Inflammatory macrophage treated with lipopolysaccharide for 1 hour (primary cell): ENCODE results near the gene NT5M.

Experiments used
- DNase-seq, 2 donors: peaks; one replicate each; pipeline ENCODE4 v3.0.0-alpha.2; 2020 to 2022

Gene NT5M

DNA sequence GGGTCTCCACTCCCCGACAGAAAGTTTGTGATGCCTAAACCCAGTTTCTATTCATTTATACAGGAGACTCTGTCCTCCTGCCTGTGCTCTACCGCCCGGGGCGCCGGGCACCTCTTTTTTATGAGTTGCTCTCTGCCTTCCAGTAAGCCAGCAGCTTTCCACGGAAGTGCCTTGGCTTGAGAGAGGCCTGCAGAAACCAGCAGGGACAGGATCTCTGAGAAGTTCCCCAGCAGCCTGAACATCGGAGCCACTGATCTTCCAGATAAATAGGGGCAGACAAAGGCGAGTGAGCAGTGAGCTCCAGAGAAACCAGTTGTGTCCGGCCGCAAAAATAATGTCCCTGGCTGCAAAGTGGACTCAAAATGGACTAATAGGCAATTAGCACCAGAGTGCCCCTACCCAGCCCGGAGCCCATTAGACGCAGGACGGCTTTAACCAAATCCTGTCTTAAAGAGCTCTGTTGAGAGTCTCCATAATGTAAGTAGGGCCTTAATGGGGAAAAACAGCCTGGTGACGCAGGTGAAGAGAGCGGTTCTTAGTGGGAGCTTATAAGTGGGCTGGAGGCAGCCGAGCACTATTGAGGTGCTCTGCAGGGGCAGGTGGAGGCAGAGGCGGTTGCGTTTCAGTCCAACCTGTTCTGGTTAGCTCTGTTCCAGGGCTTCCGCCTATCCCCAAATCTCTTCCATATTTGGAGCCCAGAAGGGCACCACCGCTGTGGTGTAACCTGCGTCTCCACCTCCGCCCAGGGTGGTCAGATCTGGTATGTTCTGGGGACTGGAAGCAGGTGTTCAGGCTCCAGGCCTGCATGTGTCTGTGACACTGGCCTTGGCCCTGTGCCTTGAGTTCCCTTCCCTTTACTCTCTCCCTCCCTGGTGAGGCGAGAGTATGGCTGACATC lies 74.1 kb downstream of the NT5M start:
- no peak for DNase-seq

DNA sequence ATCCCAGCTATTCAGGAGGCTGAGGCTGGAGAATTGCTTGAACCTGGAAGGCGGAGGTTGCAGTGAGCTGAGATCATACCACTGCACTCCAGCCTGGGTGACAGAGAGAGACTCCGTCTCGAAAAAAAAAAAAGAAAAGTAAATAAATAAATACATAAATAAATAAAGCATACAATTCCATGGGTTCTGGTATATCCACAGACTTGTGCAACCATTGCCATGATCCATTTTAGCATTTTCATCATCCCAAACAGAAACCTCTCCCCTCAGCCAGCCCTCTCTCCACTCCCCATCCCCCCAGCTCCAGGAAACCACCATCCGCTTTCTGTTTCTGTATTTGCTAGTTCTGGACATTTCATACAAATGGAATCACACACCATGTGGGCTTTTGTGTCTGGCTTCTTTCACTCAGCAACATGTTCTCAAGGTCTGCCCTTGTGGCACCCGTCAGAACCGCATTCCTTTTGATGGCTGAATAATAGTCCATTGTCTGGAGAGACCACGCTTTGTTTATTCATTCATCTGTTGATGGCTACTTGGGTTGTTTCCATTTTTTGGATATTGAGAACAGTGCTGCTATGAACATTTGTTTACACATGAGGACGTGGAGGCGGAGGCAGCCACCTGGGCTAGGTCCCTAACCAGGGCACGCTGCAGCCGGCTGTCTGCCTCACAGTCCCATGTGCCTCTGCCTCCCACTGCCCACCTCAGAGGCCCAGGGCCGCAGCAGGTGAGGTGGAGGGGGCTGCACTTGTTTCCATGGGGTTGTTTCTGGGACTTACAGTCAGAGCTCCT lies 76.2 kb downstream of the NT5M start:
- DNase-seq, result peak; percentile 18 to 50

DNA sequence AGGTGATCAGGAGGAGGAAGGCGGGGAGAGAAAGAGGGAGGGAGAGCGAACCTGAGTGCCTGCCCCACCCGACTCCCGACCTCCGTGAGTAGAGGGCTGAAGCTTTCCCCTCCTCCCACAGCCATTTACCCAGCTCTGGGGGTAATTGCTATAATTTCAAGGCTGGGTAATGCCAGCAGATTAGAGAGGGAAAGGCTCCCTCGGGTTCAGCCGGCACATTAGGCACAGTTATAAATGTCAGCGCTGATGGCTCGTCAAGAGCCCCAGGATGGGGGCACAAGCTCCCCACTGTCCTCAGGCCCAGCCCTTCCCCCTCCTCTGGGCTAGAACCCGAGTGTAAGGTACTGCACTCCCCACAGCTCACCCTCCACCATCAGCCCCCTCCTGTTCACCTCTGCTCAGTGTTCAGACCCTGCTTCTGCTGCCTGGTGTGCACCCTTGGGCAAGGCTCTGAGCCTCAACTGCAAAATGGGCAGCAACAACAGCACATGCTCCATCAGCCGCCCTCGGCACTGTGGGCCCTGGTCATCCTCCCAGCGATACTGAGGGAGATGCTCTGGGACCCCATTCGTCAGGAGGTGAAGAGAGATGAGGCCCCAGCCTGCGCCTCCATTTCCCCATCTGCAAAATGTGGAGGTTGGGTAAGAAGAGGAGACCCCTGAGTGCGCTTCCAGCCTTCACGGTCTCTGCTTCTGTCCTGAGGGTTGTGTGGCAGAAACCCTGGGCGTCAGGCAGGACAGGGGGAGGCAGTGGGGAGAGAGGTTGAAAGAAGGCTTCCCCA lies 77.2 kb downstream of the NT5M start:
- DNase-seq, result no peak

DNA sequence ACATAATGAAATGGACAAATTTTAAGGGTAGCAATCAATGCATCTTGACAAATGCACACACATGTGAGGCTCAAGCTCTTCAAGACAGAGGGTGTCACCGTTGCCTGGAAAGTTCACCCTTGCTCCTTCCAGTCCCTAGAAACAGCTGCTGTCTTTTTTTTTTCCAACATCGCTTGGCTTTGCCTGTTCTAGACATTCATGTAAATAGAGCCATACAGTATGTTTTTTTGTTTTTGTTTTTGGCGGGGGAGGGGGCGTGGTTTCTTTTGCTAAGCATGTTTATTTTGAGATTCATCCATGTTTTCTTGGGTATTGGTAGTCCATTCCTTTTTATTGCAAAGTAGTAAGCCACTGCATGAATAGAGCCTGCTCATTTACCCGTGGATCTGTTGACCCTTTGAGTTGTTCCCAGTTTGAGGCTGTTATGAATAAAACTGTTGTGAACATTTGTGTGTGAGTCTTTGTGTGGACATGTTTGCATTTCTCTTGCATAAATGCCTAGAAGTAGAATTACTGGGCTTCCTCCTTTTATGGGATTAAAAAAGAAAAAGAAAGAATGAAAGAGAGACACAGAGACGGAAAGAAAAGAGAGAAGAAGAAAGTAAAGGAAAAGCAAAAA lies 78.4 kb downstream of the NT5M start:
- no peak for DNase-seq

DNA sequence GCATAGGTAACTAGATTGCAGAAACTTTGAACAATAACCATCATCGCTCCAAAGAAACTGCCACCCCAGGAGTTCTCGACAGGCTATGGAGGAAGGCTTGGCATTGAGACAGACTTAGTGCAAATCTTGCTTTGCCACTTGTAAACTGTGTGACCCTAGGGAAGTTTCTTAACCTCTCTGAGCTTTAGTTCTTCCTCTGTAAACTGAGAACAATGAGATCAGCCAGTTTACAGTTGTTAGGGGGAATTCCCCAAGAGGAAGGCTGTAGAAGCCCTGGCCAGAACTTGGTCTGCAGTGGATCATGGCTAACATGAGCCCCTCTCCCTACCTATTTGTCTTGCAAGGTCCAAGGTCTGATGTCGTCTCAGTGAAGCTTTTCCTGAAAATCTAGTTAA lies 78.9 kb downstream of the NT5M start:
- DNase-seq, result peak; percentile 45 to 51

DNA sequence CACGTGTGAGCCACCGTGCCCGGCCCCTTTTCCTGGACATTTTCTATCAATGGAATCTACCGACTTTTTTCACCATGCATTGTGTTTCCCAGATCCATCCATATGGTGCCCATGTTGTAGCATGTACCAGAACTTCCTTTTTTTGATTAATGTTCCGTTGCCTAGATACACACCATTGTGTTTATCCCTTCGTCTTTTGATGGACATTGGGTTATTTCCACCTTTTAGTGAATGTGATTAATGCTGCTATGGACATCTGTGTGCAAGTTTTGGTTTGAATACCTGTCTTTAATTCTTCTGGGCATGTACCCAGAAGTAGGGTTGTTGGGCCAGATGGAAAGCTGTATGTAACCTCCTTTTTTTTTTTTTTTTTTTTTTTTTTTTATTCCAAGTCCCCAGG lies 79.8 kb downstream of the NT5M start:
- DNase-seq, result no peak

DNA sequence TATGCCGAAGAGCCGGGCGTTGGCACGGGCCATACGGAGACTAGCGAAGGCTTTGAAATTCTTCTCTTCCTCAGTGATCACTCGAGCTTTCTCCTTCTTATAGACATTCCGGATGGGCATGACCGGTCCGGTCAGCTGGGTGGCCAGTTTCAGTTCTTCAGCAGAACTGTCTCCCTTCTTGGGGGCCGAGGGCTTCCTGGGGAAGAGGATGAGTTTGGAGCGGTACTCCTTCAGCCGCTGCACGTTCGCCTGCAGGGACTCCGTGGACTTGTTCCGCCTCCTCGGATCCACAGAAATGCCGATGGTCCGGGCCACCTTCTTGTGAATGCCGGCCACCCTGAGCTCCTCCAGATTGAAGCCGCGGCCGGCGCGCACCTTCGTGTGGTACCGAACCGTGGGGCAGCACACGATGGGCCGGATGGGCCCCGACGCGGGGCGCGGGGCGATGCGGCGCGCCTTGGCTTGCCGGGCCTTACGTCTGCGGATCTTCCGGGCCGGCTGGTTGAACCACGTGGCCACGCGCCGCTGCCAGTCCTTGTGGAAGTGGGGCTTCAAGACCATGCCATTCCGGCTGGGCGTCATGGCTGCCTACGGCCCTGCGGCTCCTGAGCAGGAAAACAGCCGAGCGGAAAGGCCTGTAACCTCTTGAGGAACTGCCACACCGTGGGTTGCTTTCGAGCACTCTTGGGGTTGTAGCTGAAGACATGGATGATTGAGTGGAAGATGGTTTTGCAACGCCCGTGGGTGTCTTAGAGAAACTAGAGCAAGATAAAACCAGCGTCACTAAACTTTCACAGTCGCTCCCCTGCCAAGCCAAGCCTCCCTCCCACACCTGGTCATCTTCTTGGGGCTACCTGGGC lies 80.5 kb downstream of the NT5M start:
- DNase-seq, result peak; percentile 50 to 85

DNA sequence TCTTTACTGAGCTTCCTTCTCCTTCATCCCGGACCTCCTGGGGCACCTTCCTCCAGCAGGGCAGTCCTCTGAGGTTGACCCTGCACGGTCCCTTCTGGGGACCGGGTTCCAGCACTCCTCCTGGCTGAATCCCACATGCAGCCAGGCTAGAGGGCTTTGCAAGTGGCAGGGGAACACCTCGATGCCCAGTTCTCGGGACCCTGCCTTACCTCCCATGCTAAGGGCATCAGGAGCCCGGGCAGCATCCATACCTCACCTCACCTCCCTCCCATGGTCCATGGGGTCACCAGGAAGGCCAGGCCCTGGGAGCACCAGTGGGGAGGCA lies 81.1 kb downstream of the NT5M start:
- DNase-seq, result no peak

DNA sequence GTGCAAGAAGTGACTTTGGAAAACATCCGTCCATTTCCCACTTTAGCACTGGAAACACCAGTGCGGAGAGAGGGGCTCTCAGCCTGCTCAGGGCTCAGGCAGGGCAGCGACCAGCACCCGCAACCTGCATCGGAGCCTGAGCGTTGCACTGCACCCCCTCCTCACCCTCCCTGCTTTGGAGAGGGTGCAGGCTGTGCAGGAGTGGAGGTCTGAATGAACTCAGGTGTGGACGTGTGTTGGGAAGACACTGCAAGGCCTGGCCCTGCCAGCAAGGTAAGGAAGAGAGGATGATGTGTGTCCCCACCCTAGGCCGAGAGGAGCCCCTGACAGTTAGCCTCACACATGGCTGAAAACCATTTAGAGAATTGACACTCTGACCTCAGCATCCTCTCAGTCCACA lies 81.8 kb downstream of the NT5M start:
- no peak for DNase-seq

DNA sequence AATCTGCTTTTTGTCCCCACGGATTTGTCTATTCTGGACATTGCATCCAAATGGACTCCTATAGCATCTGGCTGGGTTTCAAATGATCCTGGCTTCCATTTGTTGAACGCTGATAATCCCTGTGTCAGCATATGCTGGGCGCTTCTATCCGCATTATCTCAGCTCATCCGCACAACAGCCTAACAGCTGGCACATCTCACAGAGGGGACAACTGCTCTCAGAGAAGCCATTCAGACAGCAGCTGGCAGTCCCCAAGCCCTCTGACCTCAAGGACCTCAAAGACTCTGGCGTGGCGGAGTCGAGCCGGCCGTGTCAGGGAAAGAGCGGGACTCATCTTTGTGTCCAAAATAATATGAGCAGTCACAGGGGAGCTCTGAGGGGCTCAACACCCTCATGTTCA lies 82.3 kb downstream of the NT5M start:
- DNase-seq, result no peak

DNA sequence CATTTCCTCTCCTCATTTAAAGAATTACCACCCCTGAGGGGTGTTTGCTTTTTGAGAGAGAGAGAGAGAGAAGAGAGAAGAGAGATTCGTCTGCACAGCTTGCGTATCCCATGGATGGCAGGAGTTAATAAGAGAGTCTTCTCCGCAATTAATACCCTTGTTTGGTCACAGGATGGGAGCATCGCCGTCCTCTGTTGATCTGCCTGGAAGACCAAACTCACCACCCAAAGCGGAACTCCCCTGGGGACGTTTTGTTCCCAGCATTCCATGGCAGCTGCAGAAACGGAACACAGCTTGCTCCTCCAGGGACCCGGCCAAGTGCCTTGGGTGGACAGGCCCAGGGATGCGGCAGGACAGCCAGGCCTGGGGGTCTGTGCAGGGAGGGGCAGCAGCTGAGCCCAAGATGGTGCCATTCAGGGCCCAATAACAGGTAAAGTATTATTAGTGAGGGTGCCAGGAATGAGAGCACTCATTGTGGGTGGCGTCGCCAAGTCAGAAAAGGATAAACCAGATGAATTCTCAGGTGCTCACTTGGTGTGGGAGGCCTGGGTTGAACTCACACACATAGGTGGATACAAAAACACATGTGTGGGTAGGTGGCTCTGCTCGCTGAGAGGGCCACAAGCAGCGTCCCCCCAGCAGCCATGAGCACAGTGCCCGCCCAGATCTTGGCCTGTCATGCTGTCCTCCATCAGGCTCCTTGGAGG lies 83.1 kb downstream of the NT5M start:
- DNase-seq, result no peak

DNA sequence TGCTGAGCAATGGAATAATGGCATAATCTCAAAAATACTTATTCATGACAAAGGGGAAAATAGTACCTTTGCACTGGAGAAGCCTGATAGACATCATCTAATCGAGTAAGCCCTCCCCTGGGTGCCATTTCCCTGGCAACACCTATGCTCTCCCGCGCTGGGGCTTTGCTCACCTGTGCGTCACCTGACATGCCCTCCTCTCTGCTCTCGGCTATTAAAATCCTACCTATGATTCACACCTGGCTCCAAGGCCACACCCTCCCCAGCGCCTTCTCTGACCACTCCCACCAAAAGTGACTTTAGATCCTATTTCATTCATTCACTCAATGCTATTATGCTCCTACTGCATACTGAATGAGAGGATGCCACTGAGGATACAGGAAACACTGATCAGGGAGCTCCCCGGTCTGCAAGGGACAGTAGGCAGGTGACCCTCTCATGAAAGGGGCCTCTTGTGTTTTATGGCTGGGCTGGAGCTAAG lies 83.9 kb downstream of the NT5M start:
- no peak for DNase-seq

DNA sequence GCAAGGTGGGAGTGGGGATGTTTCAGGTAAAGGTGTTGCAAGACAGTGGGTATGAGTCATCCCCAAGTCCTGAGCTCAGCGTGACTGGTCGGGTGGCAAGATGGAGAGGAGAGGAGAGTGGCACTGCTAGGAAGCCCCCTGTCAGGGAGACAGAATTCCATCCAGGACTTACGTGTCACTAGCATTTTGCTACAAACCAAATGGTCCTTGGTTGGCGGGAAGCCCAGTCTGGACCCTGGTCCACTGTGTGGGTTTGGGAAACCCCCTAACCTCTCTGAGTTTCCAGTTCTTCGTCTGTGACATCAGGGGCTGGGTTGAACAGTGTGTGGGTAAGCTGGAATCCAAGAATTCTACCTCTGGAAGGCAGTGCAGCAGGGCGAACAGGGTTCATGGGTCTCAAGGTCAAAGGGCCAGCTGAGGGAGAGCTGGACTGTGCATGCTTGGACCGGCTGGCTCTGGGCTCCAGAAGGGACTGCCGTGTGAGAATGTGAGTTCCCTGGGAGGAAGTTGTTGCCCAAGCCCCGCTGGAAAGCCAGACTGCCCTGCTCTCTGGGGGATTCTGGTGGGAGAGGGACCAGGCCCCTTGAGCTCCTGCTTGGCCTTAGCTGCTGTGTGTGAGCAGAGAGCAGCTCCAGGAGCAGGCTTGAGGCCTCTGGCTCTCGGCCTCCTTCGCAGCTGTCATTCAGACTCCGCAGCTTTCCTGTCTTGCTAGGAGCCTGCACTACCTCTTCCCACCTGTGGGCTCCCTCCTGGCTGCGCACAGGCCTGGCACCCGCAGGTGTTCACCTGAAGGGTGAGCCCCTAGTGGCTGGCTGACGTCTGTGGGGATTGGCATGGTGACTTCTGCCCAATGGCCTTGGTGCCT lies 84.6 kb downstream of the NT5M start:
- peak in 1 of 2 donors; percentile 25 for DNase-seq

DNA sequence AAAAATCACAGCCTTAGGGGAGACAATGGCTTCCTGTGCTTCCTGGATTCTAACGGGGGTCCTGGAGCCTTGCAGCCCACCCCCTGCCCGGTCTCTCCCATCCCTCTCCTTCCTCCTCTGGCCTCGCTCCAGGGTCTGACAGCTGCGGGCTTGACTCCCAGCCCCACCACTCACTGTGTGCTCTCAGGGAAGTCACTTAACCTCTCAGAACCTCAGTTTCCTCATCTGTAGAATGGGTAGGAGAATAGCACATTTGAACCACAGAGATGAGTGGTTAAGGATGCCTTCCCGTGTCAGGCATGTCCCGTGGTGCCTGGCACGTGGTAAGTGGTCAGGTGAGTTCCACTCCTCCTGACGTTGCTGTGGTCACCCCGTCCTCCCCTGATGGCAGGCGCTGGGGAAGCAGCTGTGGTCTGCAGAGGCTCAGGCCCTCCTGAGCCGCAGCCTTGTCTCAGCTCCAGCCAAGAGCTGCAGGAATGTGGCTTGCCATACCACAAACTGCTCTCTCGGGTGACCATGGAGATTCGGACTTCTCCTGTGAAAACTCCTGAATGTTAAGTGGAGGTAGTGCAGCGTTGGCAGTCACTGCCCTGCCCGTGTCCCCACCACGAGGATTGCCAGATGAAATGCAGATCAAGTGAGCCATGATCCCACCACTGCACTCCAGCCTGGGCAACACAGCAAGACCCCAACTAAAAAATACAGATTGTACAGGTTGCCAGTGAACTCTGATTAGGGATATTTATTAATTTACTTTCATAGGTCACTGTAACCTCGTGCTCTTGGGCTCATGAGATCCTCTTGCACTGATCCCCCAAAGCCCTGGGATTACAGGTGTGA lies 85.7 kb downstream of the NT5M start:
- DNase-seq, result no peak

DNA sequence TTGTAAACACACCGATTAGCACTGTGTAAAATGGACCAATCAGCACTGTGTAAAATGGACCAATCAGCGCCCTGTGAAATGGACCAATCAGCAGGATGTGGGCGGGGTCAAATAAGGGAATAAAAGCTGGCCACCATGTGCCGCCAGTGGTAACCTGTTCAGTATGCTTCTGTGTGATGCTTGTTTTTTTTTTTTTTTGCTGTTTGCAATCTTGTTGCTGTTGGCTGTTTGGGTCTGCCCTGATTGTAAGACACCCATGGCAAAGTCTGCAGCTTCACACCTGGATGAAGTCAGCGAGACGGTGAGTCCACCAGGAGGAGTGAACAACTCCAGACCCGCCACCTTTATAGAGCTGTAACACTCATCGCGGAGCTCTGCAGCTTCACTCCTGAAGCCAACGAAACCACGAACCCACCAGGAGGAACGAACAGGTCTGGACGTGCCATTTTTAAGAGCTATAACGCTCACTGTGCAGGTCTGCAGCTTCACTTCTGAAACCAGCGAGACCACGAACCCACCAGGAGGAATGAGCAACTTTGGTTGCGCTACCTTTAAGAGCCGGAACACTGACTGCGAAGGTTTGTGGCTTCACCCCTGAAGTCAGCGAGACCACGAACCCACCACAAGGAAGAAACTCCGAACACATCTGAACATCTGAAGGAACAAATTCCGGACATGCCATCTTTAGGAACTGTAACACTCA lies 88.6 kb downstream of the NT5M start:
- no peak for DNase-seq

DNA sequence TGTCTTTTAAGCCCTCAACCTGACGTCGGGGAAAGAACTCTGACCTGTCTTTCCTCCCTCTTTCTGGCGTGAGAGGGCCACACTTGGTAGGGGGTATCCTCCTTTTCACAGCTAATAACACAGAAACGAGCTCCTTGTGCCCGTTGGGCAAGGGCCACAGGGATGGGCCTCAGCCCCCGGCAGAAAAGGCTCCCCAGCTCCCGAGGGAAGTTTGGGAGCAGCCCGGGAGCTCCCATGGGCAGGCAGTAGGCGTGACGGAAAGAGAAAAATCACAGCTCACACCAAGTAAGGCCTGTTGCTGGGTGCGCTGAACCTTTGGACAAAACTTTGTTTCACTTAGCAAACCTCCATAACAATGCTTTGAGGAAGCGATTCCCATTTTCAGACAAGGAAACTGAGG lies 90.8 kb downstream of the NT5M start:
- DNase-seq, result no peak

DNA sequence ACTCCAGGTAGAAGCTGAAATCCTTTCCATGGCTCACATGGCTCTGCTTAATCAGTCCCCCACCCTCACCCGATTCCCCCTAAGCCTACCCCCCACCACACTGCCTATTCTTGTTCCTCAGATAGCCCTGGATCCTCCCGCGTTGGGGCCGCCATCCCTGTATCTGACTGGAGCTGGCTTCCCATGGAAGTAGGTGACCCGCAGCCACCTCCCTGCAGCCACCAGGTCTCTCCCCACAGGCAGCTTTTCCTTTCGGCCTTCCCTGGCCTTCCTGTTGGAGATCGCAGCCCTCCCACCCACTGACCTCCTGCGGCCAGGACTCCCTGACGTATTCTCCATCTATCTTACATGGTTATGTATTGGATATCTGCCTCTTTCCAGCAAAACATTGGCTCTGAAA lies 91.3 kb downstream of the NT5M start:
- DNase-seq, result no peak

DNA sequence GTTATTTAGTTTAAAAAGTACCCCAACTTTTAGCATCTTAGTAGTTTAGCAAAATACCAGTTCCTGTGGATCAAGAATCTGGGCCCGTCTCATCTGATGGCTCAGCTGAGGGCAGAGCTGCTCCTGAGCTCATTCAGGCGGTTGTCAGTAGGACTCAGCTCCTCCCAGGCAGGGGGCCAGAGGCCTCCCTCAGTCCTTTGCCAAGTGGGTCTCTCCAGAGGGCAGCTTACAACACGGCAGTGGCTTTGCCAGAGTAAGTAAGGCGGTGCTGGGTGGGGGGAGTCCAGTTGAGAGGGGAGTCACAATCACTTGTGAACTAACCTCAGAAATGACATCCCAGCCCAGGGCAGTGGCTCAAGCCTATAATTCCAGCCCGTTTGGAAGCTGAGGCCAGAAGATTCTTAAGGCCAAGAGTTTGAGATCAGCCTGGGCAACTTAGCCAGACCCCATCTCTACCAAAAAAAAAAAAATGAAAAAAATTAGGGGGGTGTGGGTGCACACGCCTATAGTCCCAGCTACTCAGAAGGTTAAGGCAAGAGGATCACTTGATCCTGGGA lies 92.2 kb downstream of the NT5M start:
- no peak for DNase-seq
